GM21723 (cell line): ENCODE measurements around the gene BRCA1.
"Not testable (repeated sequence)": the region's sequence is repeated elsewhere in the genome, so short reads cannot be mapped to it uniquely, and the experiment has no call there.

Source experiments
- ATAC-seq: cut with Tn5 transposase; IDR thresholded peaks from one replicate; pipeline ENCODE4 v1.9.1; 2021; ENCODE audit warnings: mild to moderate bottlenecking, moderate library complexity; ENCODE audit not compliant: unreplicated experiment

BRCA1 gene

DNA sequence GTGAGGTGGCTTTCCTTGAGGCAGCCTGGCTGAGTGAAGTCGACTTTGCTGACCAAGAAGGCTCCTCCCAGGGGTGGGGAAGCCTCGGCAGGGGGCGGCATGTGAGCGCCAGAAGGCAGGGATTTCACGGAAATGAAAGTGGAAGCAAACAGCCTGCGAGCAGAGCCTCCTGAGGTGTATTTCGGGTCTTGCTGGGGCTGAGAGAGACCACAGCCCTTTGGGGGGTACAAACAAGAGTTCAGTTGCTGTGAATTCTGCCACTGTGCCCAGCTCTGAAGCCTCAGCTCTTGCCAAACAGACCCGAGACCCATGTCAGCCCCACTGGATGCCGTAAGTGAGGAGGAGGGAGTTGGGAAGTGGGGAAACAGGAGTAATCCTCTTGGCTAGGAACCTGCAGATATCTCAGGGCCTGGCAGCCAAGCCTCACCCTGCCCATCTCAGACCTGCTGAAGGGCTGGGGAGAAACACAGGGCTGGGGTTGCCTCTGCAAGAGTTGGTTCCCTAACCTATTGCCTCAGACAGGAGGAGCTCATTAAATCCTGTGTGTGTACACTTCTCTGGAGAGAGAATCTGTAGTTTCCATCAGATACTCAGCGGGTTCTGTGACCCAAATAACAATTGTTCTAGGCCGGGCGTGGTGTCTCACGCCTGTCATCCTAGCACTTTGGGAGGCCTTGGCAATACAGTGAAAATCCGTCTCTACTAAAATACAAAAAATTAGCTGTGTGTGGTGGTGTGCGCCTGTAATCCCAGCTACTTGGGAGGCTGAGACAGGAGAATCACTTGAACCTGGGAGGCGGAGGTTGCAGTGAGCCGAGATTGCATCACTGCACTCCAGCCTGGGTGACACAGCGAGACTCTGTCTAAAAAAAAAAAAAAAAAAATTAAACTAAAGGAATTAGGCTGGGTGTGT lies 118.3 kb downstream of the BRCA1 start, which contains the start of gene IFI35:
Gene IFI35 (plus strand): TSS at position 146 of the 913 bp plus-strand sequence. CDS start 164 bp downstream, at position 310.
- peak; percentile 90 for ATAC-seq

DNA sequence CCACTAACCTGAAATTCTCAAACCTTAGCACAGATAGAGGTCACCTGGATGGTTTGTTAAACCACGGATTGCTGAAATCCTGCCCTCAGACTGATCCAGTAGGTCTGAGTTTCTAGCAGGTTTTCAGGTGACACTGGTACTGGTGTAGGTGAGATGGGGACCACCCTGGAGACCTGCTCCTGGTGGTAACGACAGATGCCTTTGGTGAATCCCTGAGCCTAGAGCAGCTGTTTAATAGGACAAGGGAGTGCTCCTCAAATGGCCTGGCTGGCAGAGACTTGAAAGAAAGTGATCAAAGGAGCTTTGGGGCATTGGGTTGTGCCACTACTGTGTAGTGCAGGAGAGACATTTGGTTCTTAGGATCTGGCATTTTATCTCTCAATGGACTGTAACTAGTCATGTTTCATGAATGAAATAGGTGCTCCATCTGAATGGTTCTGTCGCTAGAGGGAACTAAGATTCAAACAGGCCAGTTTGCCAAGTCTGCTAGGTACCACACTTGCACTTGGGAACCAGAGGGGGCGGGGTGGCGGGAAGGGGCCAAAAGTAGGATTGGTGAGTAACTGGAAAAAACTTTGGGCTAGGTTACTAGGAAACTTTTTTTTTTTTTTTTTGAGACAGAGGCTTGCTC lies 121.5 kb downstream of the BRCA1 start:
- ATAC-seq, result no peak

DNA sequence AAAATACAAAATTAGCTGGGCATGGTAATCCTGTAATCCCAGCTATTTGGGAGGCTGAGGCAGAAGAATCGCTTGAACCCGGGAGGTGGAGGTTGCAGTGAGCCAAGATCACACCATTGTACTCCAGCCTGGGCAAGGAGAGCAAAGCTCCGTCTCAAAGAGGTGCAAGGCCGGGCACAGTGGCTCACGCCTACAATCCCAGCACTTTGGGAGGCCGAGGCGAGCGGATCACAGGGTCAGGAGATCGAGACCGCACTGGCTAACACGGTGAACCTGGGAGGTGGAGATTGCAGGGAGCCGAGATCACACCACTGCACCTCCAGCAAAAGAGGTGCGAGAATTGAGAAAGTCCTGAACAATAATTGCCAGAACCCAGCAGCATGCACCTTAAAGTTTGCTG lies 124.3 kb downstream of the BRCA1 start:
- not testable (repeated sequence) for ATAC-seq

DNA sequence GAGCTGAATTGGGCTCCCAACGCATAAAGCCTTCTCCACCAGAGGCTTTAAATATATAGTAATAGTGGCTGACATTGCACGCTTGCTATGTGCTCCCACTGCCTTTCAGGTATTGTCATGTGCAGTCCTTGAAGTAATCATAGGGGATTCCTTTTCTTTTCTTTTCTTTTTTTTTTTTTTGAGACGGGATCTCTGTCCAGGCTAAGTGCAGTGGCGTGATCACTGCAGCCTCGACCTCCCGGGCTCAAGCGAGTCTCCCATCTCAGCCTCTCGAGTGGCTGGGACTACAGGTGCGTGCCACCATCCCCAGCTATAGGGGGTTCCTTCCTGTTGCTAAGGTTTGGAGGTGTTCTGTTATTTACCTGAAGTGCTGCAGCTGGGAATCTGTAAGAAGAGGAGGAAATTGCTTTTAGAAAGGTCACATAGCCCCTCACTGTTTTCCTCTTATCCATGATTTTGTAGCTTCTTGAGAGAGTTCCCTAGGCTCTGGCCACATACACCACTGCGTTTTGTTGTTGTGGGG lies 126.1 kb downstream of the BRCA1 start:
- ATAC-seq, result no peak

DNA sequence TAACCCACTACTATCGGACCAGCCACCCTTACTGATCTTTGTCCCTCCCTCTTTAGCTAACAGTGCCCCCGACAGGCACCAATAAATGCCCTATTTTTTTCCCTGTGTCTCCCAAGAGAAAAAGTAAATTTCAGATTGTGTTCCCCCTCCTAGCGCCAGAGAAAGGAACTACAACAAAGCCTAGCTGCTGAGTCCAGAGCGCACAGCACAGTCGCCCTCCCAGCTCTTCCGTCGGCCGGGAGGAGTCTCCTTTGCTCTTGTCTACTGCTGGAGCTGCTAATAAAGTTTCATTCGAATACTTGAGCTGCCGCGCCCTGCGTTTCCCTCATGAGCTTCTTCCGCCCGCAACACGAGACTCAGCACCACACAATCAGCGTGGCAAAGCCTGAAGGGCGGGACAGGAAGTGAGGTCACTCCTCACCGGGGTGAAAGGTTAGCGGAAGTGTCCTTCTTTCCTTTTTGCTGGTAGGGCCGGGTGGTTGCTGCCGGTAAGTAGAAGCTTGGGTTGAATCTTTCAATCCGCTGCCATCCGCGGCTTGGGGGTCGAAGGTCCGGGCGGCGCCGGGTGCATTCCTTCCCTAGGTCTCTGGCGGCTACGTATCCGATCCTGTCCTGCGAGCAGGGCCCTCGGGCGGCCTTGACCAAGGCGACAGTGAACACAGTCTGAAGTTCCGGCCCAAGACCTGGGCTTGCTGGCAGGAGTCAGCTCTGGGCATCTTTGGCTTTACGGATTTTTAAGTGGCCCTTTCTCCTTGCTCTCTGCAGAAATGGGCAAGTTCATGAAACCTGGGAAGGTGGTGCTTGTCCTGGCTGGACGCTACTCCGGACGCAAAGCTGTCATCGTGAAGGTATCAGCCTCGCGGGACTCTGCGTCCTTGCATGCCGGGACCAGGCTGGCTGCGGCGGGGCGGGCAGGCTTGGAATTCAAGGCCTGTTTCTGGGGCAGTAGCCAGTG lies 126.9 kb downstream of the BRCA1 start, which contains the start of gene RPL27:
Gene RPL27 (plus strand): TSS at position 436 of the 955 bp plus-strand sequence. CDS start 332 bp downstream, at position 768.
- peak; percentile 92 for ATAC-seq

DNA sequence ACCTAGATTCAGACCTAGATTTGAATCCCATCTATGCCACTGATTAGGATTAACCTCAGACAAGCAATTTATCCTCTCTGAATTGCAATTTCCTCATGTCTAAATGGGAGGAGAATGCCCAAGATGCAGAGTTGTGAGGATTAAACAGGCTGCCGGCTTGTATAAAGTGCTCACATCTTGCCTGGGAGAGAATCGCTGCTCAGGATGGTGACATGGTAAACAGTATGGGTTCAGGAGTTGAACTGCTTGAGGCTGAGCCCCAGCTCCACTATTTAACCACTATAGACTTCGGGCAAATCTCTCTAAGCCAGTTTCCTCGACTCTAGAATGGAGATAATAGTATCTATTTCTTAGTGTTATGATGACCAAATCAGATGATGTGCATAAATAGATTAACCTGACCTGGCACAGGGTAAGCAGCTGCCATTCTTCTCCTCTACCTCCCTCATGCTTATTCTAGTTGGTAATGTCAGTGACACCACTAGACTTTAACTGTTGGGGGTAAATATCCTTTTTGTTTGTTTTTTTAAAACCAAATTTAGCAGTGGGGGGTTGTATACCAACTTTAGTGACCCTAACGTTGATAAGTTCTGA lies 127.7 kb downstream of the BRCA1 start:
- no peak for ATAC-seq
